Activated CD8-positive, alpha-beta memory T cell treated with anti-CD3 and anti-CD28 coated beads for 48 hours (primary cell): ENCODE results near the gene NFAT5.
"Not testable (repeated sequence)": the region's sequence is repeated elsewhere in the genome, so short reads cannot be mapped to it uniquely, and the experiment has no call there.

Experiments
- DNase-seq, 3 experiments: peaks; one replicate each; pipeline ENCODE4 v3.0.0-alpha.2; 2020; ENCODE audit warnings: low read depth in 2 of 3, low spot score in 2 of 3

NFAT5 gene

DNA sequence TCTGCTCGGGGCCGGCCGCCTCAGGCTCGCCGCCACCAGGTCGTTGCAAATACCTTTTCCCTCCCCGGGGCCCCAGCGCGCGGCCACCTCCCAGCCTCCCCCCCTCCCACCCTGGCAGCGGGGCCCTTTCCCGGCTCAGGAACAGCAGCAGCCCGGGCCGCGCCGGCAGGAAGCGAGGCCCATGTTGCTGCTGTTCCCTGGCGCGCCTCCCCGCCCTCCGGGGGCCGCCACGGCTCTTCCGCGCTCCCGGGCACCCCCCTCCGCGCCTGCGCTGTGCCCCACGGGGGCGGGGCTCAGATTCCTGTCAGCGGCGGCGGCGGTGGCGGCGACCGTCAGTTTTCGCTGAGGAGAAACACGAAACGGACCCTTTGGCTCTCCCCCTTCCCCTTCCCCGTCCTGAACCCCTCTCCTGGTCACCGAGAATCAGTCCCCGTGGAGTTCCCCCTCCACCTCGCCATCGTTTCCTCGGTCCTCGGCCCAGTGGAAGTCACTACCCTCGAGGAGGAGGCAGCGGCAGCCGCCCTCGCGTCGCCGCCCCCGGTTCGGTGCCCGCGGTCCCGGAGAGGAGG, at the start of gene NFAT5:
TSS of gene NFAT5 (plus strand) at position 296 of the 569 bp plus-strand sequence. CDS start 336 bp downstream, outside the sequence.
- peak; percentile 83 to 97 (median 85) for DNase-seq

DNA sequence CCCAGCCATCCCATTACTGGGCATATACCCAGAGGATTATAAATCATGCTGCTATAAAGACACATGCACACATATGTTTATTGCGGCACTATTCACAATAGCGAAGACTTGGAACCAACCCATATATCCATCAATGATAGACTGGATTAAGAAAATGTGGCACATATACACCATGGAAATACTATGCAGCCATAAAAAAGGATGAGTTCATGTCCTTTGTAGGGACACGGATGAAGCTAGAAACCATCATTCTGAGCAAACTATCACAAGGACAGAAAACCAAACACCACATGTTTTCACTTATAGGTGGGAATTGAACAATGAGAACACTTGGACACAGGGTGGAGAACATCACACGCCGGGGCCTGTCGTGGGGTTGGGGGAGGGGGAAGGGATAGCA, 47.9 kb upstream of the NFAT5 start:
- not testable (repeated sequence) for DNase-seq

DNA sequence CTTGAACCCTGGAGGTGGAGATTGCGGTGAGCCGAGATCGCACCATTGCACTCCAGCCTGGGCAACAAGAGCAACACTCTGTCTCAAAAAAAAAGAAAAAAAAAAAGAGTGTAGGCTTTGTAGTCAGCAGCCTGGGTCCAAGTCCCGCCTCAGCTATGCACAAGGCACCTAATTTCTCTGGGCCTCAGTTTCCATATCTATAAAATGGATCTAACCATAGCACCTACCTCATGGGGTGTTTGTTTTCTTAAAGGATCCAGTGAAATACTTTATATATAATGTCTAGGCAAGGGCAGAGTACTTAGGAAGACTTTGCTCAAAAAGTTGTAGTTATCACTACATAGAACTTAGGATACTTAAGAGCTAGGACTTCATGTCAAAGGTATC, 45.4 kb upstream of the NFAT5 start:
- no peak for DNase-seq

GRCh38 chr16:69520800-69521602, 44.8 kb upstream of the NFAT5 start:
- DNase-seq: peak in 2 of 3 experiments; percentile 17 to 31

- DNase-seq: no peak
These were observed 43.7 kb upstream of the NFAT5 start for GRCh38 chr16:69522041-69522578.

GRCh38 chr16:69522732-69523404, 42.9 kb upstream of the NFAT5 start:
- DNase-seq: no peak

- DNase-seq: no peak
These were observed 42.0 kb upstream of the NFAT5 start for GRCh38 chr16:69523566-69524305.

GRCh38 chr16:69526831-69527655, 38.7 kb upstream of the NFAT5 start:
- no peak for DNase-seq

- DNase-seq: no peak
These were observed 33.8 kb upstream of the NFAT5 start for GRCh38 chr16:69531988-69532387.

DNA sequence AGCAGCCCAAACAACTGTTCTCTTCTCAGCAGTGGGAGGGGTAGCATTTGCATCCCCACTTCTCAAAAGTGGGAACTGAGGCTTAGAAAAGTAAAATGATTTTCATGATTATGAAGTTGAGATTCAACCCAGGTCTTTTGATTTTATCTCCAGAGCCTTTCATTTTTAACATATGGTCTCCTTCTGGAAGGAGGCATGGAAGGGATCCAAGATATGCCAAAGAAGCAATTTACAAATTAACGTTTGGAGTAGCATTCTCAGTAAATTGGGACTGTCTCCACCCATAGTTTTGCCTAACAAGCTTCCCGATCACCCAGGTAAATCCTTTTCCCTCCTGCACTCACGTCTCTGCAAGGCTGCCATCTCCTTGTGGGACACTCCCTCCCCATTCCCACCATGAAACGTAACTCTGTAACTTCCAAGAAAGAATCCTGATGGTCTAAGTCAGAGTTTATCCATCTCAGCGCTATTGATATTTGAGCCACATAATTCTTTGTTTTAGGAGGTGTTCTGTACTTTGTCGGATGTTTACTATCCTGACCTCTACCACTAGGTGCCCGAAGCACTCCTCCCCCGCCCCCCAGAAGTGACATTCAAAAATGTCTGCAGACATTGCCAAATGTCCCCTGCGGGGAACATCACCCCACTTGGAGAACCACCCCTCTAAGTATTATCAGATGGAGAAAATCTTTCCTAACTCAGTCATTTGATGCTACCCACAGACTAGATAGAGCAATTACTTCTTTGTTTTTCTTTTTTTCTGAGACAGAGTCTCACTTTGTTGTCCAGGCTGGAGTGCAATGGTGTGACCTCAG, 32.9 kb upstream of the NFAT5 start:
- no peak for DNase-seq

DNA sequence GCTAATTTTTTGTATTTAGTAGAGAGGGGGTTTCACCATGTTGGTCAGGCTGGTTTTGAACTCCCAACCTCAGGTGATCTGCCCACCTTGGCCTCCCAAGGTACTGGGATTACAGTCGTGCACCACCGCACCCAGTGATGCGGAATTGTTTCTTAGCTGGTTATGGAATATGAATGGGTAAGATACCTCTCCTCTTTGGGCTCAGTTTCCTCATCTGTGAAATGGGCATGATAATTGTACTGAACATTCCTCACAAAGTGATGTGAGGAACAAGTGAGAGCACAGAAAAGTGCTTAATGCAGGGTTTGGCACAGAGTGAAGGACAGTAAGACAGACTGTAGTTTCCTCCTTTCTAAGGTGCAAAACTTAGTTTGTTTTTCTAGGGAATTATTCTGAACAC, 31.0 kb upstream of the NFAT5 start:
- DNase-seq: no peak

- DNase-seq: no peak
These were observed 30.4 kb upstream of the NFAT5 start for GRCh38 chr16:69535123-69536050.

- DNase-seq: no peak
These were observed 28.1 kb upstream of the NFAT5 start for GRCh38 chr16:69537706-69538080.

- DNase-seq: no peak
These were observed 27.0 kb upstream of the NFAT5 start for GRCh38 chr16:69538808-69539207.

- no peak for DNase-seq
These were observed 22.8 kb upstream of the NFAT5 start for GRCh38 chr16:69542974-69543373.

GRCh38 chr16:69544088-69544487, 21.7 kb upstream of the NFAT5 start:
- DNase-seq: no peak

DNA sequence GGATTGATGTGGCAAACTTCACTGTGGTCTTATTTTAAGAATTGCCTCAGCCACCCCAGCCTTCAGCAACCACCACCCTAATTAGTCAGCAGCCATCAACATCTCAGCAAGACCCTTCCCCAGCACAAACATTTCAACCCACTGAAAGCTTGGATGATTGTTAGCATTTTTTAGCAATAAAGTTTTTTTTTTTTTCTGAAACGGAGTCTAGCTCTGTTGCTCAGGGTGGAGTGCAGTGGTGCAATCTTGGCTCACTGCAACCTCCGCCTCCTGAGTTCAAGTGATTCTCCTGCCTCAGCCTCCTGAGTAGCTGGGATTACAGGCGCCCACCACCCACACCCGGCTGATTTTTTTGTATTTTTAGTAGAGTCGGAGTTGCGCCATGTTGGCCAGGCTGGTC, 19.1 kb upstream of the NFAT5 start:
- not testable (repeated sequence) for DNase-seq

- no peak for DNase-seq
These were observed 12.4 kb upstream of the NFAT5 start for GRCh38 chr16:69553332-69553731.
